GM19463 (cell line): ENCODE measurements around the gene CYB561A3.

Source experiments
- ATAC-seq: cut with Tn5 transposase; IDR thresholded peaks from one replicate; pipeline ENCODE4 v1.9.1; 2021; ENCODE audit warnings: mild to moderate bottlenecking, moderate library complexity; ENCODE audit not compliant: unreplicated experiment

Gene CYB561A3

GRCh38 chr11:61329871-61330270, 31.8 kb downstream of the CYB561A3 start:
- no peak for ATAC-seq

- no peak for ATAC-seq
Observed at GRCh38 chr11:61328351-61328750, 33.3 kb downstream of the CYB561A3 start.

GRCh38 chr11:61327669-61328071, 34.0 kb downstream of the CYB561A3 start:
- ATAC-seq = no peak

GRCh38 chr11:61325649-61326414, 35.9 kb downstream of the CYB561A3 start:
- ATAC-seq = no peak

- ATAC-seq = no peak
Observed at GRCh38 chr11:61315260-61315659, 46.4 kb downstream of the CYB561A3 start.

GRCh38 chr11:61310749-61311148, 50.9 kb downstream of the CYB561A3 start:
- ATAC-seq = no peak

GRCh38 chr11:61309739-61310138, 51.9 kb downstream of the CYB561A3 start:
- no peak for ATAC-seq

GRCh38 chr11:61309141-61309540, 52.5 kb downstream of the CYB561A3 start:
- no peak for ATAC-seq

GRCh38 chr11:61307354-61307753, 54.3 kb downstream of the CYB561A3 start:
- no peak for ATAC-seq

- ATAC-seq = no peak
Observed at GRCh38 chr11:61306221-61306620, 55.5 kb downstream of the CYB561A3 start.

- ATAC-seq = no peak
Observed at GRCh38 chr11:61305417-61305816, 56.3 kb downstream of the CYB561A3 start.

GRCh38 chr11:61303725-61304124, 58.0 kb downstream of the CYB561A3 start:
- no peak for ATAC-seq

GRCh38 chr11:61302550-61302949, 59.1 kb downstream of the CYB561A3 start:
- no peak for ATAC-seq
